ENCODE results near the gene HES7.

- TF ChIP-seq CTCF (IDR thresholded peaks at IDR 0.05; ENCODE audit: low read depth, low read length, missing input control) (no peak), RAD21 (IDR thresholded peaks at IDR 0.05) (no peak), MAX (IDR thresholded peaks at IDR 0.05) (no peak), YY1 (IDR thresholded peaks at IDR 0.05) (no peak), REST (IDR thresholded peaks at IDR 0.05) (no peak), TAF1 (conservative IDR thresholded peaks at IDR 0.05) (no peak), HNF4A (conservative IDR thresholded peaks at IDR 0.05) (no peak), HNF4G (IDR thresholded peaks at IDR 0.05) (no peak)
Observed at GRCh38 chr17:8076502-8077266, 47.2 kb downstream of the HES7 start.
